Left colon (tissue), 2 donors: Measurements from ENCODE around the gene PCDHB1. TPM values are rescaled to one million over a fixed set of nuclear protein-coding genes. Genes with fewer than 3 reads are reported as not detected.

Experiments used
- ATAC-seq: fragments of 200-7000 bp; cut with Tn5 transposase; one replicate; pipeline ENCODE4 v1.9.1; 2020; ENCODE audit warnings: mild to moderate bottlenecking, moderate library complexity
- DNase-seq, 2 donors: peaks; one replicate each; pipeline ENCODE4 v3.0.0-alpha.2; 2020
- intact Hi-C, 2 donors: fragments of 100-400 bp; cut with DNase I in 1 of 2; cut with micrococcal nuclease in 1 of 2; formaldehyde crosslinking; loops; one replicate each; pipeline versions ENCODE4 v1.11.2 to v1.14.0; 2022; cut with DNase I, micrococcal nuclease
- long read RNA-seq: library from polyadenylated mRNA; unstranded; transcript quantifications from one replicate; pipeline ENCODE4 v2.0.0, GENCODE V29; 2021
- total RNA-seq, 2 donors: library from RNA; stranded (reverse); fragmentation: NEBNext Ultra II Directional; extraction: Animal tissue kit (Norgen Biotek cat#: 25700); gene quantifications; one replicate each; pipeline ENCODE4 v1.2.1, GENCODE V29; 2021
- donor health status: DM: no; HTN: no; CAD: no.
- donor health status: DM: yes; HTN: yes; CAD: no.

Gene PCDHB1, protein sequence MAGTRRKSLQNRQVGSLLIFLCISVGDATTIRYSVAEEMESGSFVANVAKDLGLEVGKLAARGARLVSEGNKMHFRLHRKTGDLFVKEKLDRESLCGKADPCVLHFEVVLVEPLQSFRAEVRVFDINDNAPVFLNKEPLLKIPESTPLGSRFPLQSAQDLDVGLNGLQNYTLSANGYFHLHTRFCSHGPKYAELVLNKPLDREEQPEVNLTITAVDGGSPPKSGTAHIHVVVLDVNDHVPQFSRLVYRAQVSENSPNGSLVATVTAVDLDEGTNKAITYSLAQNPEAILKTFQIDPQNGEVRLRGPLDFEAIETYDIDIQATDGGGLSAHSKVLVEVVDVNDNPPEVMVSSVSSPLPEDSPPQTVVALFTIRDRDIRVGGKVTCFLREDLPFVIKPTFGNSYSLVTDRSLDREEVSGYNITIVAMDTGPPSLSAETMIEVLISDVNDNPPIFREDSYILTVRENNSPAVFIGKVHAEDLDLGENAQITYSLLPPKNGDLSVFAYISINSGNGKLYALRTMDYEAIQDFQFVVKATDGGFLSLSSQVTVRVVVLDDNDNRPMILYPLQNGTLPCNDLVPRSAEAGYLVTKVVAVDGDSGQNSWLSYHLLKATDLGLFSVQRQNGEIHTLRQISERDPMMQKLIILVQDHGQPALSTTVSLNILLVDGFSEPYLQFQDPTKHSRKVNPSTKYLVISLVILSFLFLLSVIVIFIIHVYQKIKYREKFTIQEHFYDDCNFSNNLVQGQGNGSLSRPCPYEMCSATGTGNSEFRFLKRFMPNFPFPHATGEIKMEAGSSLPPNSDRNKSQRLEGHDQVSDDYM
- total RNA-seq: not detected
- long read RNA-seq: 0 reads

DNA sequence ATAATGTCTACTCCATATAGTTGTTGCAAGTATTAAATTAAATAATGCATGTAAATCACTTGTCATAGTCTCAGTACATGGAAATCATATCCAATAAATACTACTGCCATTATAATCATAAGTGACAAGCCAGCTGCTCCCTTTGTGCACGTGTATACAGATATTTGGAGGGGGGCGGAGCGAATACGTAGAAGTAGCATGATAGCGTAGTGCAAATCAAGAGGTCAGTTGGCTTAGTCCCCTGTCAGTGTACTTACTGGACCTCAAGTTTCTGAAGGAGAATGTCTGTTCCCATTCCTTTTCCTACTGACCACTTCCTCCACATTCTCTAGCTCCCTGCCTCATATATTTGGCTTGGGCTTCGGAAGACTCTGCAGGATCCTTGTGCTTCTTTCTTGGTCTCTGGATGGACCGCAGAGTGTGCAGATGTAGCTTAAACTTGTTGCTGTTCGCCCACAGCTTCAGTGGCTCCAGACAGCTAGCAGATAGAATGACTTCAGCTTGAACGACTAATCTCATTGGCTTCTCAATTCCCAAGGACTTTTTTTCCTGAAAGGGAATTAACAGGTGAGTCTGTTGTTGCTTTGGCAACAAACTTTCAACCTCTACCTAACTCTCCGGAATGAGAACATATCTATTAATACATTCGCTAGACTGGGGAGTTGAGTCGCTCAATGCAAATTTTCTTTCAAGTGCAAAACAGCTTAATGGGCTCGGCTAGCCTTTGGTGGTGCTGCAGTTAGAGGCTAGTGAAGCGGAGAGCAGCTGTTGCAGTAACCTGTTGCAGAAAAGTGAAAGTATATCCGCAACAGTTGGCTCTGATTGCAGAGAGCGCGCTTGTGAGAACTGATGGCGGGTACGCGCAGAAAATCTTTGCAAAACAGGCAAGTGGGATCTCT, at the start of gene PCDHB1:
PCDHB1 (plus strand) TSS at position 753 of the 899 bp plus-strand sequence; CDS start at position 850, 97 bp downstream.
- no peak for ATAC-seq
- intact Hi-C loops: no loop called here
- DNase-seq: no peak

DNA sequence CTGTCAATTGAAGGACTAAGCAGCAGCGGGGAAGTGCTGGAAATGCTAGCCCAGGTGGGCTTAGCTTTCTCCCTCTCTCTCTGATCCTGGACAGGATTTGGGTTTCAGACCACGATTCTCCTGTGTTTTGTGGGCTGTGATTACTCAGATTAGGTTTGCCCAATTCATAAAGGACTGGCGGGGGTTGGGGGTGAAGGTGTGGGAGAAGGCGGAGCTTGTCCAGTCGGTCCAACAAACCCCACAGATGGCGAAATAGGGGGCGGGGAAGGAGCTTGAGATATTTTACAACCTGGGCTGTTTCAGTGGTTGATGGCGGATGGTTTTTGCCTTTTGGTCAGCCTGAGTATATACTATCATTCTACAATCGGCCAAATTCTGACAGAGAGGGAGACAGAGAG, 49.7 kb upstream of the PCDHB1 start:
- ATAC-seq (no peak), DNase-seq (no peak)
- intact Hi-C loops: no loop called here

DNA sequence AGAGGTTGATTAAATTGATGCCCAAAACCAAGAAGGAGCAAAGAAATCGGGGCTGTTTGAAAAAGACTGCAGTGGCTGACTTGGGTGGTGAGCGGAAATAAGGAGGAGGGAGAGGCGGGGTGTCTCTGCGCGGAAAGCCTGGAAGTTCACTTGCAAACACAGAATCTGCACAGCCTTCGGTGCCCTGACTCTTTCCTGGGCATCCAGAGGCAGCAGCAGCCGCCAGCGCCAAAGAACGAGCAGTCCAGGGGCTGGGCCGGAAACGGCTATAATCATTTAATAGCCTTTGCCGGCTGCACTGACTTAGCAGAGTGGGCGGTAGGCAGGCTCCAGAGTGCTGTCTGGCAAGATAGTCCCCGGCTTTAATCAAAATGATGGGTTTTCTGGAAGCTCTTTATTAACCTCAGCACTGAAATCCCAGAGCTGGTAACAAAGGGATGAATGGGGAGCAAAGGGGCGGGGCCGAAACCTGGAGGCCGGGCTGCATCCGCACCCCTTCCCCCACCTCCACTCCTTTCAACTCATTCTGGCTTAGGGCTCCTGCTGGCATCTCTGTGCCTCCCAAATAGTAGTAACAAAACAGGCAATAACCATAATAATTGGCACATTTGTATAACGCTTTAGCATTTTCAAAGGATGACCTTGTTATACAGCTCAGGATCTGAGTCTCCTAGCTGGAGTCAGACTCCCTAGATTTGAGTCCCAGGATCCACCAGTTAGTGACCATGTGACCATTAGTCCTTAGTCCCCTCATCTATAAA, 49.1 kb upstream of the PCDHB1 start:
- intact Hi-C loops: no loop called here
- DNase-seq (peak; percentile 3 to 30), ATAC-seq (peak; percentile 46)

DNA sequence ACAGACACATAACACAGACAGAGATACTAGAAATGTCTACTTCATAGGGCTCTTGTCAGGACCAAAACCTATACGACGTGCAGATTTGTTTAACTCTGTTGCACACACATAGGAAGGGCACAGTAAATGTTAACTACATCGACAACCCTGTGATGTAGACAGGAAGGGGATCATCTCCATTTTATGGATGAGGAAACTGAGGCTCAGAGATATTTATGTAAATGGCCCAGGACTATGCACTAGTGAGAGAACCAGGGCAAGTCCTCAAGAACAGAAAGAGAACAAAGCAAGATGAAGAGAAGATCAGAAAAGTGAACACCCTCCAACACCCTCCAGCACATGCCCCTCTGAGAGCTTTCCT, 48.6 kb upstream of the PCDHB1 start:
- intact Hi-C loops: no loop called here
- no peak for DNase-seq
- ATAC-seq: no peak

DNA sequence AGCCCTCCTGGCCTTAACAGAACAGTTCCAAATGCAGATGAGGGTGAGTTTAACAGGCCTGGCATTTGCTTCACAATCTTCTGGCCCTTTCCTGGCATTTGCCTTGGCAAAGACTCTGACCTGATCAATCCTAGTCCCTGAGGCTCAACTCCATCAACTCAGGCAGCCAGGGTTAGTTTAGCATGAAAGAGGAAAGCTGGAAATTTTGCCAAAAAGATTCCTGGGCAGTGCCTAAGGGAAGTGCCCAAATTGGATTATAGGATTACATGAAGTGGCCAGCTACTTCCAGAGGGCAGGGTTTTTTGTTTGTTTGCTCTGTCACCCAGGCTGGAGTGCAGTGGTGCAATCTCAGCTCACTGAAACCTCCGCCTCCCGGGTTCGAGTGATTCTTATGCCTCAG, 48.1 kb upstream of the PCDHB1 start:
- ATAC-seq: no peak
- intact Hi-C loops: no loop called here

DNA sequence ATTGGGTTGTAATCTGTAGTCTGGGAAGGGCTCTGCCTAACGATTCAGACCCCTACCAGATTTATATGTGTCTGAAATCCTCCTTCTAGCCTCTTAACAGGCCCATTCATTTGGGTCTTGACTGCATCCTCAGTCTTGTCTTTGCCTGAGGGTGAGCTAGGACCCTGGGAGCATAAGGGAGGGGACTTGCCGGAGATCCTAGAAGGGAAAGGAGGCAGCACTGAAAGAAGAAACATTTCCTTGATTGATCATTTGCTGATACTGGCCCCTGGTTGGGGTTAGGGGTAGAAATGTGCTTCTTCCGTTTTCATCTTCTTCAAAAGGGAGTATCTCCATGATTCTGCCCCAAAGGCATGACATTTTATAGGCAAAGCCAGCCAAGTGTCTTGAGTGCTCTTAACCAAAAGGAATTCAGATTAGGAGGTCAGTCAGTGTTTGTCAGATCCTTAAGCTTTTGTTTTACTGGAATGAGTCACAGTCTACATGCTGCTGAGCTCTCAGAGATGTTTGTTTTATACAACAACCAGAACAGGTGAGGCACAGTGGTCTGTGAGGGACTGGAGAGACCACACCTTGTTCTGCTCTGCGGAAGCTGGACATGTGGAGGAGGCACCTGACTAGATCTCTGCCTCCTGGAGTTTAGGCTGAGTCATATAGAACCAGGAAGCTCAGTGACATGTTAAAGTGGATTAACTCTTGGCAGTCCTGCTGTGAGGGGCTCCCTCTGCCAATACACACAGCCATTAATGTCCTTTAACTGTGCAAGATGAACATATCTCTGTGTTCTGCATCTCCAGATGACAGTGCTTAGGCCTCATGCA, 47.2 kb upstream of the PCDHB1 start:
- ATAC-seq: peak; percentile 63
- peak in 1 of 2 donors; percentile 33 for DNase-seq
- intact Hi-C loops: no loop called here

More for the DNA sequence above, 48.1 kb upstream of the PCDHB1 start:
- DNase-seq: no peak

DNA sequence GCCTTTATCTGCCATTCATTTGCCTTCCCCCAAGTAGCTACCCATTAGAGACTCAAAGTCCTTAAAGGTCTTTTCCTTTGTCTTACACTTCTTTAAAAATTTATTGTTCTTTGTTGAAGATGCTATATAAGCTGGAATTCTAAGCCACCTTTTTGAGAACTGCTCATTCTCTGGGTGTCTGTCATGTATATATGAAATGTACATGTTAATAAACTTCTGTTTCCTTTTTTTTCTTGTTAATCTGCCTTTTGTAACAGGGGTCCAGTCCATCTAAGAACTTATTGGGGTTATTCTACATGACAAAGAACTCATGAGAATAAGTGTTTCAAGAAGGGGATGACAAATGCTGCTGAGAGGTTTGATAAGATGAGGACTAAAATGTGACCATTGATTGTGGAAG, 43.4 kb upstream of the PCDHB1 start:
- DNase-seq (no peak), ATAC-seq (no peak)
- intact Hi-C loops: no loop called here

DNA sequence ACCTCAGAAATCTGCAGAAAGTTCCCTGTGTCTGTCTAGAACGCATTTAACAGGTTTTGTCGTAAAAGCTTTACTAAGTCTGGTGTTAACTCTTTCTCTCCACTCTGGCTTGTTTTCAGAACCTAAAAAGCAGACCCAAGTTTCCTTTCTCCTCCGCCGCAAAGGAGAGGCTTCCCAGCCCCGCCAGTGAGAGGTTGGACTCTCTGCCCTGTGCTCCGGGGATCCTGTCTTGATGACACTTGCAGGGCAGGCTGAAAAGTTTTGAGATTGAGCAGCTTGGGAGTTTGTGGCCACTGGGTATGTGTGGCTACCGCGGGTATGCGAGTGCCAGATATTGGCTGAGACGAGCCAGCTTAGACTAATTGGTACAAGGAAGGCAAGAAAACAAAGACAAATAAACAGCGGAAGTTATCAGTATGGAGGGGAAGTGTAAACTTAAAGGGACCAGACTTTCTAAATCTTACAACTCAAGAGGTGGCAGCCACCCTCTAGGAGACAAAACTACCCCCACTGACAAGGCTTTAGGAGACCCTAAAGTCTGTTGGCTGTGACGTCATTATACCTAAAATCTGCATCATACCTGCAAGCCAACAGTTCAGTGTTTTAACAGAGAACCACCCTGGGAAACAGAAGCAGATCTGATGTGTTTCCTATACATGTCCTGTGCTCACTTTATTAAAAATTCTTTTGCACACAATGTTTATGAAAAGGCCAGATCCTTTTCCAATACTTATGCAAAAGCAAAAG, 41.0 kb upstream of the PCDHB1 start:
- ATAC-seq: no peak

DNA sequence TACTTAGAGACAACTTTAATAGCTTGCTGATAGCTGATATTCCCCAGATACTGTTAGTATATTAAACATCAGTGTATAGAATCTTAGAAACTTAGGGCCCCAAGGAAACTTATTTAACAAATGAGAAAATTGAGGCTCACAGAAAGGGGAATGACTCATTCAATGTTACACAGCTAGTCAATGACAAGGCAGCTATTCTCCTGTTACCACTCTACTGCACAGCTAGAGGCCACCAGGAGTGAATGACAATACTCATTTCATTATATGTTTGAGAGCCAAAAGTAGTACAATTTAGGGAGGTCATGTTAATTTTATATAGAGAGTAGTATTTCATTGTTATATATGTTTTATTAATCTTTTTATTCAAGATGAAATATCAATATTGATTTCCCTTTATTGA, 33.2 kb upstream of the PCDHB1 start:
- DNase-seq (no peak), ATAC-seq (no peak)
- intact Hi-C loops: no loop called here

More for the DNA sequence above, 41.0 kb upstream of the PCDHB1 start:
- no peak for DNase-seq
- intact Hi-C loops: no loop called here

DNA sequence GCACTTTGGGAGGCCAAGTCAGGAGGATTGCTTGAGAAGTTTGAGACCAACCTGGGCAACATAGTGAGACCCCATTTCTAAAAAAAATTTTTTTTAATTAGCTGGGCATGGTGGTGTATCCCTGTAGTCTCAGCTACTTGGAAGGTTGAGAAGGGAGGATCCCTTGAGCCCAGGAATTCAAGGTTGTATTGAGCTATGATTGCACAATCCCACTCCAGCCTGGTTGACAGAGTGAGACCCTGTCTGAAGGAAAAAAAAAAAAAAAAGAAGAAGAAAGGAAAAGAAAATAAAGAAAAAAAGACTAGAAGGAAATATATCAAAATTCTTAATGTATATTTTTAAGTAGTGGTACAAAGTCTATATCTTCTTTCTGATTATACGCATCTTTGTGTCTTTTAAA, 28.8 kb upstream of the PCDHB1 start:
- ATAC-seq (no peak), DNase-seq (no peak)
- intact Hi-C loops: no loop called here

DNA sequence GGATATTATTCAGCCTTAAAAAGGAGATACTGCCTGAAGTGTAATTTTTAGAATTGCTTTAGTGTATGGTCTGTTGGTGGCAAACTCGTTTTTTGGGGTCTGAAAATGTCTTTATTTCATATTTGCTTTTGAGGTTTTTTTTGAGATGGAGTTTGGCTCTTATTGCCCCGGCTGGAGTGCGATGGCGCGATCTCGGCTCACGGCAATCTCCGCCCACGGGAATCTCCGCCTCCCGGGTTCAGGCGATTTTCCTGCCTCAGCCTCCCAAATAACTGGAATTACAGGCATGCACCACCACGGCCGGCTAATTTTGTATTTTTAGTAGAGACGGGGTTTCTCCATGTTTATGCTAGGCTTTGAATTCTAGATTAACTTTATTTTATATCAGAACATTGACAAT, 20.2 kb upstream of the PCDHB1 start:
- DNase-seq (no peak), ATAC-seq (no peak)
- intact Hi-C loops: no loop called here

DNA sequence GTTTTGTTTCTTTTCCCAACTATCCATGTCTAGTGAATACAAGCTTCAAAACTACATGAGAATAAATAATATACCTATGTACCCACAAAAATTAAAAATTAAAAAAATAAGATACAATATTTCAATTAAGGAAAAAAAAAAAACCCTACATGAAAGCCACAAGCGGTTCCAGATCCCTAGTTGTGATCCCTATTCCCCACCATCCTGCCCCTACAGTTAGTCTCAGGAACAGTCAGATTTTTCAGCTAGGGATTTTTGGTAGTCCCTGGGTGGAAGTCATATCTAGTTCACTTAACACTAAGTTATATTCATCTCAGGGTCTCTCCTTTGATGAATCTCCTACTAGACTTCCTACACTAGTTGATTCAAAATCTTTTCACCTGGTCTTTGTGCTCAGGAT, 18.5 kb upstream of the PCDHB1 start:
- DNase-seq: no peak
- ATAC-seq: no peak
- intact Hi-C loops: no loop called here

DNA sequence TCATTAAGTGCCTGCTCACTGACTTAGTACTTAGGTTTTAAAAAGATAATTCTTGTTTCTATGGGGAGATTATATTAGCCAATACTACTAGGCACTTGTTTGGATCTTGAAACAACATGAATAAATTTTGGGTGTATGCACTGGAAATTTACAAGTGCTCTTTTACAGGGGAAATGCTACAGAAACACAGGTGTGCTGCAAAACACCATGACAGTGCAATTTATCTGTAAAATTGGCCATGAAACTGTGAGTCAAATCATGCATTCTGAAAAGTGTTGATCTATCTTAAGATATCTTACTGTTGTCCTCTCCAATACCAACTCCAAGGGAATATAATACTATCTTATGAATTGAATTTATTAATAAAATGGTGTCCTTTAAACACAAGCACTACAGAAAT, 12.1 kb upstream of the PCDHB1 start:
- intact Hi-C loops: no loop called here
- ATAC-seq (no peak), DNase-seq (no peak)

DNA sequence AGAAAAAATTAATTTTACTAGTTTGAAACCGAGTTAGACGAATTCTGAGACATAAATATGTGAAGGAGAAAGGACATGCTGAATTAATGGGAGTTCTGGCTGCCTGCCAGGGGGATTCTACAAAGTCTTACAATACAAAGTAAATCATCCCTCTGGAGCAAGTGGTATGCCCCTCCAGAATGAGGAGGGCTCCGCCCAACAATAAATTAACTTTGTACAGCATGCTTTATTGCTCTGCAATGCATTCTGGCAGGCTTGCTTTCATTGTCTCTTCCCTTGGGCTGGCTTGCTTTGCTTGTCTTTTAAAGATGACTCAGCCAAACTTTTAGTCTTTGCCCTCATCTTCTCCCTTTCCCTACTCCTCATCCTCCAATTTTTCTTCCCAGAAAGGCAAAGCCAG, 11.7 kb upstream of the PCDHB1 start:
- ATAC-seq: no peak
- intact Hi-C loops: no loop called here
- no peak for DNase-seq

DNA sequence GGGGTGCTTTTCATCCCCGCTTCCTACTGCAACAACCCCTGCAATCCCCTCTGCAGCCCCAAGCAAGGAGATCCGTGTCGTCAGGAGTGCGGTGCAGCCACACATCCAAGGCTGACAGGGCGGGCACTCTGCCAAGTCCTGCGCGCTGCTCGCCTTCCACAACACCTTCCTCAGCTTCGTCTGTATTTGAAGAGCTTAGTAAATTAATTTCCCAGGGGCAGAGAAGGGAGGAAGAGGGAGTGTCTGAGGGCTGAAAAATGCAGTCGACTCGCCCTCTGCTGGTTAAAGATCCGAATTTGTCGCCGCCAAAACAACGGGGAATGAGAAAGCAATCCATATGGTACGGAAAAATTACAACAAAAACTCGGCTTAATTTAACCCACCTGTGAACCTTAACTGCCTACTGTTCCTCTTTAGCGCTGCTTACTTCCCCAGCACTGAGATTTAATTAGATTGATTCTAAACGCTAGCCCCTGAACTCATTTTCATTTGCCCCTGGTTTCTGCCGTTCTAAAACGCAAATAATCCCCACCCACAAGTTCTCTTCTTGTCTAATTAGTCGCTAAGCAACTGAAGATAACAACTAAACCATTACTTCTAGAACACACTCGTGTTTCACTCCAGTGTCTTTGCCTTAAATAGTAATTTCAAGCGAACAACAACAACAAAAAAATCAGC, 10.9 kb upstream of the PCDHB1 start:
- ATAC-seq (no peak), DNase-seq (no peak)
- intact Hi-C loops: no loop called here

DNA sequence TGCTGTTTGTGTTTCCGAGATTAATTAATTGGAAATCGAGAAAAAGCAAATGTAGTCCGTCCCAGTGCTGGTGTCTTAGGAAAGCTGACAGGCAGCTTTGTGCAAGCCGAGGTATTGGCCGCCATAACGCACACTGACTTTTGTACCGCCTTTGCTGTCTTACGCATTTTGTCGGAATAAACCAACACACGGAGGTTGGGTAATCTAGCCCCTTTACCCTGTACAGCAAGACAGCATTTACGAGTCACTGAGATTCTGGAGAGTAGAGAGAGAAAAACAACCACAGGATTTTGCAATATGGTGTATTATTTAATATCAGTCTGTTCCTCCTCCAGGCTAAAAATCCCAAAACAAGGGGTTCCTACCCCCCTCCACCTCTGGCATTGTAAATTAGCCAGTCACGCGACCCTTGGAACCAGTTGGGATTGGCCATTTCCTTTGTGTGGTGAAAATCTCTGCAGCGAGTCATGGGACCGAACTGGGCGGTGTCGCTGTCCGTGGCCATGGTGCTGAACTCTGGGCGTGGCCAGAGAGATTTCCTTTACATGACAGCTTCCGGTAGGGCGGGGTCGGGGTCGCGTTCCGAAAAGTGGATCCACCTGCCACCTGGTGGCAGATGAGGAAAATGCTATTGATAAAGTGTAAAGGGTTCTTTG, 10.3 kb upstream of the PCDHB1 start:
- DNase-seq: peak; percentile 70 to 81
- ATAC-seq: peak; percentile 67
- intact Hi-C loops: no loop called here
